Measurements from ENCODE around the gene FBXL5.

DNA sequence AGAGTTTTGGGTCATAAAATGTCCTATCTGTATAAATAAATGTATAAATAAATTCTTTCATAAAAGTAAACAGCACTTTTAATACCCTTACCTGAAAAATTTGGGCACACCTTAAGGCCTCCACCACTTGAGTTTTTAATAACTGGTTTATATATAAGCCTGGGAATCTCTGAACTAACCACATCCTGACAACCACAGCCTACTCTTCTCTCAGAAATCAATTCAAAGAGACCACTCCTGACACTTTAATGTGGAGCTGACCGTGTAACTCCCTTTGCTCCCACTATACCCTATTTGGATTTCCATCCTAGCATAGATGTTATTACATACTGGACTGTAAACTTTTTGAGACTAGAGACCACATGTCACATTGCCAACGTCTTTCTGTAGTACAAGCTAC is 3.5 kb downstream of the FBXL5 start:
- TF ChIP-seq, protein P1, sequence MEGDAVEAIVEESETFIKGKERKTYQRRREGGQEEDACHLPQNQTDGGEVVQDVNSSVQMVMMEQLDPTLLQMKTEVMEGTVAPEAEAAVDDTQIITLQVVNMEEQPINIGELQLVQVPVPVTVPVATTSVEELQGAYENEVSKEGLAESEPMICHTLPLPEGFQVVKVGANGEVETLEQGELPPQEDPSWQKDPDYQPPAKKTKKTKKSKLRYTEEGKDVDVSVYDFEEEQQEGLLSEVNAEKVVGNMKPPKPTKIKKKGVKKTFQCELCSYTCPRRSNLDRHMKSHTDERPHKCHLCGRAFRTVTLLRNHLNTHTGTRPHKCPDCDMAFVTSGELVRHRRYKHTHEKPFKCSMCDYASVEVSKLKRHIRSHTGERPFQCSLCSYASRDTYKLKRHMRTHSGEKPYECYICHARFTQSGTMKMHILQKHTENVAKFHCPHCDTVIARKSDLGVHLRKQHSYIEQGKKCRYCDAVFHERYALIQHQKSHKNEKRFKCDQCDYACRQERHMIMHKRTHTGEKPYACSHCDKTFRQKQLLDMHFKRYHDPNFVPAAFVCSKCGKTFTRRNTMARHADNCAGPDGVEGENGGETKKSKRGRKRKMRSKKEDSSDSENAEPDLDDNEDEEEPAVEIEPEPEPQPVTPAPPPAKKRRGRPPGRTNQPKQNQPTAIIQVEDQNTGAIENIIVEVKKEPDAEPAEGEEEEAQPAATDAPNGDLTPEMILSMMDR (conservative IDR thresholded peaks at IDR 0.05; ENCODE audit: low read depth, low read length): no peak
- no peak for TF ChIP-seq EZH2 (IDR thresholded peaks at IDR 0.05; ENCODE audit: borderline replicate concordance, low read depth, low read length, poor library complexity, severe bottlenecking)
